Prostate gland (tissue), 2 donors: Measurements from ENCODE around the gene CPA5. TPM values are rescaled to one million over a fixed set of nuclear protein-coding genes. Genes with fewer than 3 reads are reported as not detected.

Experiments used
- DNase-seq: peaks from one replicate; pipeline ENCODE4 v3.0.0-alpha.2; 2019; ENCODE audit warnings: low spot score
- H3K27ac ChIP-seq, 2 donors: fragments of 200-600 bp; sonication (generic); 2 replicates each; pipeline ENCODE4 v1.5.1; 2017 to 2019
- H3K27me3 ChIP-seq: fragments of 200-600 bp; sonication (generic); replicated peaks from 2 replicates; pipeline ENCODE4 v1.5.1; 2019; ENCODE audit not compliant: insufficient read depth
- H3K36me3 ChIP-seq, 2 donors: fragments of 200-600 bp; sonication (generic); 1 replicate in 1 of 2; 2 replicates in 1 of 2; pipeline versions ENCODE4 v1.5.1 to v1.8.1; 2017 to 2019
- H3K4me1 ChIP-seq: fragments of 200-600 bp; sonication (generic); replicated peaks from 2 replicates; pipeline ENCODE4 v1.5.1; 2019
- H3K4me3 ChIP-seq, 2 donors: fragments of 200-600 bp; sonication (generic); 2 replicates each; pipeline ENCODE4 v1.5.1; 2017 to 2019
- H3K9me3 ChIP-seq: fragments of 200-600 bp; sonication (generic); 2 replicates; pipeline ENCODE4 v1.5.1; 2017
- POLR2A ChIP-seq: fragments of 450-650 bp; IDR thresholded peaks from one replicate; pipeline ENCODE4 v1.6.1; 2016; ENCODE audit warnings: antibody characterized with exemption, mild to moderate bottlenecking
- POLR2AphosphoS5 ChIP-seq: sonication (generic); formaldehyde crosslinking; IDR thresholded peaks from one replicate; pipeline ENCODE4 v1.6.1; 2017; ENCODE audit warnings: antibody characterized with exemption
- WGBS: methylation state at CpG from one replicate; pipeline ENCODE4 v1.1.5; 2018; 5-methylcytosine and 5-hydroxymethylcytosine counted together
- intact Hi-C: fragments of 100-400 bp; cut with DNase I; formaldehyde crosslinking; loops from one replicate; pipeline ENCODE4 v1.14.2; 2022
- total RNA-seq, 2 donors: library from RNA; depleted of rRNA; stranded (reverse); fragments of >200 nt; gene quantifications; one replicate each; pipeline ENCODE4 v1.1.0, GENCODE V29; 2016
- TF ChIP-seq, protein P1 (sequence below), 4 experiments: fragments of 200-600 bp in 2 of 4; fragments of 450-650 bp in 2 of 4; sonication (generic) in 2 of 4; IDR thresholded peaks; 1 replicate in 3 of 4; 2 replicates in 1 of 4; pipeline ENCODE4 v1.5.1; 2016 to 2019; ENCODE audit warnings: antibody characterized with exemption in 4 of 4, mild to moderate bottlenecking in 2 of 4, moderate library complexity in 2 of 4

Gene CPA5
- total RNA-seq, 2 donors from 2014 or later: 1.5 TPM; not detected in 1

GRCh38 chr7:130299866-130300265 is 44.8 kb upstream of the CPA5 start:
- Histone ChIP-seq H3K4me3 (no peak overlapping the region), H3K9me3 (no peaks in the 10 kb centered on the region), H3K4me1 (no peaks in the 10 kb centered on the region), H3K36me3 (no peaks in the 10 kb centered on the region), H3K27me3 (no peaks in the 10 kb centered on the region), H3K27ac (no peak overlapping the region)
- TF ChIP-seq POLR2AphosphoS5 (no peak), POLR2A (no peak)
- WGBS: 77% methylated on average over 7 of the region's 7 CpGs
- DNase-seq: no peak
- intact Hi-C loops: no loop called here

DNA sequence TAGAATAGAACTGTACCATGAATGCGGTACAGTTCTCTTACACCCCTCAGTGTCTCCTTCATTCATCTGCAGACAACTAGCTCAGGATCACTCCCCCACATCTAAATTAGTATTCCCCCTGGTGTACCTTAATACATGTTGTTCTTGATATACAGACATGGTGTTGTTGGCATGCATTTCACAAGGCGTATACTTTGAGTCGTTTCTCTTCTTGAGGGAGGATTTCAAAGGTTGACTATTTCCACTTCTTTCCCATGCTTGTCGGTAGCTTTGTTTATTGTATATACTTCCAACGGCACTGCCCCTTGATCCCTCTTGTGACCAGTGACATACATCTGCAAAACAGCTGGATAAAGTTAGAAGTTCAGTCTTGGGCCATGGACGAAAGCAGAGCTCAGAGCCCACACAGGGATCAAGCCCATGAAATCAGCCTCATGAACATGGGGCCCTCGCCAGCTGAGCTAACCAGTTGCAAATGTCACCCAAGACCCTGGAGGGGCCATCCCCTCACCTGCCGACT is 43.1 kb upstream of the CPA5 start:
- 85% methylated on average over 8 of the region's 8 CpGs for WGBS
- no peak for DNase-seq
- no peaks in the 10 kb centered on the region for H3K27me3 ChIP-seq
- no peak overlapping the region for H3K27ac ChIP-seq
- no peaks in the 10 kb centered on the region for H3K9me3 ChIP-seq
- no peak overlapping the region for H3K4me3 ChIP-seq
- TF ChIP-seq, protein P1, sequence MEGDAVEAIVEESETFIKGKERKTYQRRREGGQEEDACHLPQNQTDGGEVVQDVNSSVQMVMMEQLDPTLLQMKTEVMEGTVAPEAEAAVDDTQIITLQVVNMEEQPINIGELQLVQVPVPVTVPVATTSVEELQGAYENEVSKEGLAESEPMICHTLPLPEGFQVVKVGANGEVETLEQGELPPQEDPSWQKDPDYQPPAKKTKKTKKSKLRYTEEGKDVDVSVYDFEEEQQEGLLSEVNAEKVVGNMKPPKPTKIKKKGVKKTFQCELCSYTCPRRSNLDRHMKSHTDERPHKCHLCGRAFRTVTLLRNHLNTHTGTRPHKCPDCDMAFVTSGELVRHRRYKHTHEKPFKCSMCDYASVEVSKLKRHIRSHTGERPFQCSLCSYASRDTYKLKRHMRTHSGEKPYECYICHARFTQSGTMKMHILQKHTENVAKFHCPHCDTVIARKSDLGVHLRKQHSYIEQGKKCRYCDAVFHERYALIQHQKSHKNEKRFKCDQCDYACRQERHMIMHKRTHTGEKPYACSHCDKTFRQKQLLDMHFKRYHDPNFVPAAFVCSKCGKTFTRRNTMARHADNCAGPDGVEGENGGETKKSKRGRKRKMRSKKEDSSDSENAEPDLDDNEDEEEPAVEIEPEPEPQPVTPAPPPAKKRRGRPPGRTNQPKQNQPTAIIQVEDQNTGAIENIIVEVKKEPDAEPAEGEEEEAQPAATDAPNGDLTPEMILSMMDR (IDR thresholded peaks at IDR 0.05): no peak
- TF ChIP-seq POLR2AphosphoS5: no peak
- TF ChIP-seq POLR2A: no peak
- H3K36me3 ChIP-seq: no peaks in the 10 kb centered on the region
- intact Hi-C loops: no loop called here
- no peaks in the 10 kb centered on the region for H3K4me1 ChIP-seq

GRCh38 chr7:130302649-130303048 is 42.0 kb upstream of the CPA5 start:
- TF ChIP-seq POLR2A (no peak), POLR2AphosphoS5 (no peak)
- TF ChIP-seq, protein P1 (IDR thresholded peaks at IDR 0.05): no peak
- intact Hi-C loops: no loop called here
- Histone ChIP-seq H3K36me3 (no peaks in the 10 kb centered on the region), H3K27me3 (no peaks in the 10 kb centered on the region), H3K9me3 (no peaks in the 10 kb centered on the region), H3K4me3 (no peak overlapping the region), H3K4me1 (no peaks in the 10 kb centered on the region), H3K27ac (no peak overlapping the region)
- DNase-seq: no peak

- no peak for DNase-seq
- TF ChIP-seq POLR2A (no peak), POLR2AphosphoS5 (no peak)
- TF ChIP-seq, protein P1 (IDR thresholded peaks at IDR 0.05): no peak
- intact Hi-C loops: no loop called here
- H3K27ac ChIP-seq: no peak overlapping the region
- no peaks in the 10 kb centered on the region for H3K27me3 ChIP-seq
- no peaks in the 10 kb centered on the region for H3K36me3 ChIP-seq
- WGBS: 32% methylated on average over 2 of the region's 2 CpGs
- H3K9me3 ChIP-seq: no peaks in the 10 kb centered on the region
- no peaks in the 10 kb centered on the region for H3K4me1 ChIP-seq
- no peak overlapping the region for H3K4me3 ChIP-seq
These were observed 41.5 kb upstream of the CPA5 start for GRCh38 chr7:130303127-130303526.

DNA sequence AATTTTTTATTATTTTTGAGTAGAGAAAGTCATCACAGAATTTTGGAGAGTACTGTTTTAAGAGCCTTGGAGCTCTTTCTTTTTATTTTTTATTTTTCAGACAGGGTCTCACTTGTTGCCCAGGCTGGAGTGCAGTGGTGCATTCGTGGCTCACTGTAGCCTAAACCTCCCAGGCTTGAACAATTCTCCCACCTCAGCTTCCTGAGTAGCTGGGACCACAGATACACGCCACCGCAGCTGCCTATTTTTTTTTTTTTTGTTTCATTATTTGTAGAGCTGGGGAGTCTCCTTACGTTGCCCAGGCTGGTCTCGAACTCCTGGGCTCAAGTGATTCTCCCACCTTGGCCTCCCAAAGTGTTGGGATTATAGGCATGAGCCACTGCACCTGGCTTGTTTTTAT is 41.1 kb upstream of the CPA5 start:
- DNase-seq: no peak
- WGBS: 83% methylated on average over 5 of the region's 5 CpGs
- Histone ChIP-seq H3K4me3 (no peak overlapping the region), H3K36me3 (no peaks in the 10 kb centered on the region), H3K27ac (no peak overlapping the region), H3K9me3 (no peaks in the 10 kb centered on the region), H3K27me3 (no peaks in the 10 kb centered on the region), H3K4me1 (no peaks in the 10 kb centered on the region)
- TF ChIP-seq POLR2A (no peak), POLR2AphosphoS5 (no peak)
- TF ChIP-seq, protein P1 (IDR thresholded peaks at IDR 0.05): no peak
- intact Hi-C loops: no loop called here
